Measurements from ENCODE around the gene RFTN1.
A peak's percentile ranks its signal among the peaks of the same experiment; 100 is the strongest.

RFTN1 gene

DNA sequence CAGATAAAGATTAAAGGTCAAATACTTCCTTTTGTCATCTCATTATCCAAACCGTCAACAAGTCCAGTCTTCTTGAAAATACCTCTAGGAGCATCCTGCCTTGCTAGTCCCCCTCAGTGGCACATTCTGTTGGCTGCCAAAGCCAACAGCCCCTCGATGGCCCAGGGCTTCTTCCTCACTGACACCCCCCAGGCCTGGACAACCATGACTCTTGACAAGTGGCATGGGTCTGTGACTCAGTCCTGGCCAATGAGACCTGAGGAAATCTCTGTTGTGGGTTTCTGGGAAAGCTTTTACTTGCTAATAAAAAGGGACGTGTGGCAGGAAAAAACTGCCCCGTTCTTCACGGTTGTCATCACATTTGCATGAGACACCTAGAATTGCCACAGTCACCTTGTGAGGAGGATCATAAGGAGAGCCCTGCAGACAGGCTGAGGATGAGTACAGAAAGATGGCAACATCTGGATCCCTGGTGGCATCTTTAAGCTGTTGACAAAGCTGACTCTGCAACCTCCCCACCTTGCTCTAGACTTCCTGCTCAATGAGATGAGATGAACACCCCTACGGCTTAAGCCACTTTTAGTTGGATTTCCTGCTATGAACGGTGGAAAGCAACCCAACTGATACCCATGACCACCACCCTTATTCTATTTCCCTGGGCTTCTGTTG is 167.0 kb downstream of the RFTN1 start (continued):
- TF ChIP-seq, protein P1, sequence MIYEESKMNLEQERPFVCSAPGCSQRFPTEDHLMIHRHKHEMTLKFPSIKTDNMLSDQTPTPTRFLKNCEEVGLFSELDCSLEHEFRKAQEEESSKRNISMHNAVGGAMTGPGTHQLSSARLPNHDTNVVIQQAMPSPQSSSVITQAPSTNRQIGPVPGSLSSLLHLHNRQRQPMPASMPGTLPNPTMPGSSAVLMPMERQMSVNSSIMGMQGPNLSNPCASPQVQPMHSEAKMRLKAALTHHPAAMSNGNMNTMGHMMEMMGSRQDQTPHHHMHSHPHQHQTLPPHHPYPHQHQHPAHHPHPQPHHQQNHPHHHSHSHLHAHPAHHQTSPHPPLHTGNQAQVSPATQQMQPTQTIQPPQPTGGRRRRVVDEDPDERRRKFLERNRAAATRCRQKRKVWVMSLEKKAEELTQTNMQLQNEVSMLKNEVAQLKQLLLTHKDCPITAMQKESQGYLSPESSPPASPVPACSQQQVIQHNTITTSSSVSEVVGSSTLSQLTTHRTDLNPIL (CRISPR knock-in tag; IDR thresholded peaks at IDR 0.05; ENCODE audit: low read depth) = no peak
- TF ChIP-seq ZFP3 (CRISPR knock-in tag; IDR thresholded peaks at IDR 0.05) = no peak
- TF ChIP-seq SNAI2 (CRISPR knock-in tag; IDR thresholded peaks at IDR 0.05) = no peak
- no peak for TF ChIP-seq ZFP30 (CRISPR knock-in tag; IDR thresholded peaks at IDR 0.05)

DNA sequence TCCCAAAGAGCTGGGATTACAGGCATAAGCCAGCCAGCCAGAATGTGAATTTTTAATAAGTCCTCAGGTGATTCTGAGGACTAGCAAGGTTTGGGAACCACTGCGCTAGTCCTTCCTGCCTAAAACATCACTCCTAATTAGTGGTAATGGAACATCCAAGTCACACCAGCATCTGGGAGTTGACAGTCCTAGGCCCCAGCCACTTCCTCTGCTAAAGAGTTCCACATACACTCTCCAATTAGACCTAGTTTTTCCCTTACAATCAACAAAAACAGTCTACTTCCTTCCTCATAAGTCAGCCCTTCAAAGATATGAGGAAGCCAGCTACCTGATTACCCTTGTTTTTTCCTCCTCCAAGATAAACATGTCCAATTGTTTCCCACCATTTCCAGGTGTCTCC is 170.4 kb downstream of the RFTN1 start:
- no peak for ATAC-seq
- TF ChIP-seq PPARA (CRISPR knock-in tag; IDR thresholded peaks at IDR 0.05; ENCODE audit: borderline replicate concordance) (no peak), BACH2 (CRISPR knock-in tag; IDR thresholded peaks at IDR 0.05; ENCODE audit: borderline replicate concordance) (no peak), ZFP3 (CRISPR knock-in tag; IDR thresholded peaks at IDR 0.05) (no peak), TCF4 (CRISPR knock-in tag; IDR thresholded peaks at IDR 0.05; ENCODE audit: borderline replicate concordance) (no peak), ISL1 (CRISPR knock-in tag; IDR thresholded peaks at IDR 0.05) (no peak)

DNA sequence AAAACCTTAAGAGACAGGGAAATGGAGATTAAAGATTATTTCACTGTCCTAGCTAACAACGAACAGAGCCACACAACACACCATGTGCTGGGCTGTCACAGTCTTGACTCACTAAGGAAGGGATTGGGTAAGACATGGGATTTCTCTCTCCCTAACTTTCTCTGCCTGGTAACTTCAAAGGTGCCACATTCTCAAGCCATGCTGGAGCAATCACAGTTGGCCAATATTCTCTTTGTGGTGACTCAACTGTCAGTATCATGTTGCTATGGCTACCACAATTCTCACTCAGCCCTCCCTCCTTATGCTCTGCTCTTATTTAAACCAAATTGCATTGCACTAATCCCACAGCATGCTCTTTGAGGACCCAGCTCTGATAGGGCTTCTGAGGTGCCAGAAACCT is 174.5 kb downstream of the RFTN1 start:
- ATAC-seq = peak; percentile 94
- TF ChIP-seq ZFP3 (CRISPR knock-in tag; IDR thresholded peaks at IDR 0.05) (no peak), ZFP30 (CRISPR knock-in tag; IDR thresholded peaks at IDR 0.05) (no peak), RARB (CRISPR knock-in tag; IDR thresholded peaks at IDR 0.05) (no peak), ESRRG (CRISPR knock-in tag; IDR thresholded peaks at IDR 0.05) (no peak)
- TF ChIP-seq, protein P2, sequence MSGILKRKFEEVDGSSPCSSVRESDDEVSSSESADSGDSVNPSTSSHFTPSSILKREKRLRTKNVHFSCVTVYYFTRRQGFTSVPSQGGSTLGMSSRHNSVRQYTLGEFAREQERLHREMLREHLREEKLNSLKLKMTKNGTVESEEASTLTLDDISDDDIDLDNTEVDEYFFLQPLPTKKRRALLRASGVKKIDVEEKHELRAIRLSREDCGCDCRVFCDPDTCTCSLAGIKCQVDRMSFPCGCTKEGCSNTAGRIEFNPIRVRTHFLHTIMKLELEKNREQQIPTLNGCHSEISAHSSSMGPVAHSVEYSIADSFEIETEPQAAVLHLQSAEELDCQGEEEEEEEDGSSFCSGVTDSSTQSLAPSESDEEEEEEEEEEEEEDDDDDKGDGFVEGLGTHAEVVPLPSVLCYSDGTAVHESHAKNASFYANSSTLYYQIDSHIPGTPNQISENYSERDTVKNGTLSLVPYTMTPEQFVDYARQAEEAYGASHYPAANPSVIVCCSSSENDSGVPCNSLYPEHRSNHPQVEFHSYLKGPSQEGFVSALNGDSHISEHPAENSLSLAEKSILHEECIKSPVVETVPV (CRISPR knock-in tag; IDR thresholded peaks at IDR 0.05) = no peak

DNA sequence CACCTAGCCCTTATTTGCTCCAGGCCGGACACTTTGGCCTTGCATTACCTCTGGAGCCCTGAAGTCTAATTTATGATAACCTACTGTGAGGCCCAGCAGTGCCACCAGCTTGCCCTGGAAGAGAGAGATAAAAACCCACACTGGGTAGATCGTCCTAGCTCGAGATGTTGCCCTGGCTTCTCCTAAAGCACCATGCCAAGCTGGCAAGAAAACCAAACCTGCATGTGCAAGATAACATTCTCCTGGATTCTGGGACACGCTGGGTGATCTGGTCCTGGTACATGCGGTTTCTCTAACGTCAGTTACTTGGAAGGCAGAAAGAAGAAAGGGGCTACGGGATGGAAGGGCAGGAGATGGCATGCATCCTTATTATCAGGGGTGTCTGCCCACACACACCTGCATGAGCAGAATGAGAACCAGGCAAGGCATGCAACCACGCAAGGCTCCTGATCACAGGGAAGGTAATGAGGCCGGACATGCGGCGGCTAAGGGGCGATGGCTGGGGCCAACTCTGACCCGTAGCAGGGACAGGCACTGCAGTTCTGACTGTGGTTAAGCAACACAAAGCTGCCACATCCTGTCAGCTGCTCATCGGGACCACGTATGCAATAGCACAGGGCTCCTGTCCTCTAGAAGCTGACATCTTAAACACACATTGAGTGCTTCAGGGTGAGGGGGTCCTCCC is 175.5 kb downstream of the RFTN1 start:
- TF ChIP-seq GLIS3 (CRISPR knock-in tag; IDR thresholded peaks at IDR 0.05) (no peak), ISL1 (CRISPR knock-in tag; IDR thresholded peaks at IDR 0.05) (no peak), ZNF565 (CRISPR knock-in tag; conservative IDR thresholded peaks at IDR 0.05; ENCODE audit: low read depth) (no peak), SNAI2 (CRISPR knock-in tag; IDR thresholded peaks at IDR 0.05) (no peak), BACH2 (CRISPR knock-in tag; IDR thresholded peaks at IDR 0.05; ENCODE audit: borderline replicate concordance) (no peak), ZC3H10 (CRISPR knock-in tag; IDR thresholded peaks at IDR 0.05) (no peak), ARNTL (CRISPR knock-in tag; IDR thresholded peaks at IDR 0.05; ENCODE audit: borderline replicate concordance, low read depth) (no peak), TCF4 (CRISPR knock-in tag; IDR thresholded peaks at IDR 0.05; ENCODE audit: borderline replicate concordance) (no peak), ZFP3 (CRISPR knock-in tag; IDR thresholded peaks at IDR 0.05) (no peak), TOX (CRISPR knock-in tag; IDR thresholded peaks at IDR 0.05; ENCODE audit: borderline replicate concordance) (no peak), ZNF70 (CRISPR knock-in tag; IDR thresholded peaks at IDR 0.05) (no peak), PPARA (CRISPR knock-in tag; IDR thresholded peaks at IDR 0.05; ENCODE audit: borderline replicate concordance) (no peak), OSR1 (CRISPR knock-in tag; IDR thresholded peaks at IDR 0.05) (no peak), ZNF8 (CRISPR knock-in tag; IDR thresholded peaks at IDR 0.05) (no peak), ZFP30 (CRISPR knock-in tag; IDR thresholded peaks at IDR 0.05) (no peak), RARB (CRISPR knock-in tag; IDR thresholded peaks at IDR 0.05) (no peak)
- TF ChIP-seq, protein P3, sequence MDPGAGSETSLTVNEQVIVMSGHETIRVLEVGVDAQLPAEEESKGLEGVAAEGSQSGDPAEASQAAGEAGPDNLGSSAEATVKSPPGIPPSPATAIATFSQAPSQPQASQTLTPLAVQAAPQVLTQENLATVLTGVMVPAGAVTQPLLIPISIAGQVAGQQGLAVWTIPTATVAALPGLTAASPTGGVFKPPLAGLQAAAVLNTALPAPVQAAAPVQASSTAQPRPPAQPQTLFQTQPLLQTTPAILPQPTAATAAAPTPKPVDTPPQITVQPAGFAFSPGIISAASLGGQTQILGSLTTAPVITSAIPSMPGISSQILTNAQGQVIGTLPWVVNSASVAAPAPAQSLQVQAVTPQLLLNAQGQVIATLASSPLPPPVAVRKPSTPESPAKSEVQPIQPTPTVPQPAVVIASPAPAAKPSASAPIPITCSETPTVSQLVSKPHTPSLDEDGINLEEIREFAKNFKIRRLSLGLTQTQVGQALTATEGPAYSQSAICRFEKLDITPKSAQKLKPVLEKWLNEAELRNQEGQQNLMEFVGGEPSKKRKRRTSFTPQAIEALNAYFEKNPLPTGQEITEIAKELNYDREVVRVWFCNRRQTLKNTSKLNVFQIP (CRISPR knock-in tag; IDR thresholded peaks at IDR 0.05; ENCODE audit: borderline replicate concordance, low read depth) = no peak
- TF ChIP-seq, protein P4, sequence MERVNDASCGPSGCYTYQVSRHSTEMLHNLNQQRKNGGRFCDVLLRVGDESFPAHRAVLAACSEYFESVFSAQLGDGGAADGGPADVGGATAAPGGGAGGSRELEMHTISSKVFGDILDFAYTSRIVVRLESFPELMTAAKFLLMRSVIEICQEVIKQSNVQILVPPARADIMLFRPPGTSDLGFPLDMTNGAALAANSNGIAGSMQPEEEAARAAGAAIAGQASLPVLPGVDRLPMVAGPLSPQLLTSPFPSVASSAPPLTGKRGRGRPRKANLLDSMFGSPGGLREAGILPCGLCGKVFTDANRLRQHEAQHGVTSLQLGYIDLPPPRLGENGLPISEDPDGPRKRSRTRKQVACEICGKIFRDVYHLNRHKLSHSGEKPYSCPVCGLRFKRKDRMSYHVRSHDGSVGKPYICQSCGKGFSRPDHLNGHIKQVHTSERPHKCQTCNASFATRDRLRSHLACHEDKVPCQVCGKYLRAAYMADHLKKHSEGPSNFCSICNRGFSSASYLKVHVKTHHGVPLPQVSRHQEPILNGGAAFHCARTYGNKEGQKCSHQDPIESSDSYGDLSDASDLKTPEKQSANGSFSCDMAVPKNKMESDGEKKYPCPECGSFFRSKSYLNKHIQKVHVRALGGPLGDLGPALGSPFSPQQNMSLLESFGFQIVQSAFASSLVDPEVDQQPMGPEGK (CRISPR knock-in tag; IDR thresholded peaks at IDR 0.05; ENCODE audit: borderline replicate concordance) = no peak
- TF ChIP-seq, protein P2 (CRISPR knock-in tag; IDR thresholded peaks at IDR 0.05) = no peak
- TF ChIP-seq, protein P1 (CRISPR knock-in tag; IDR thresholded peaks at IDR 0.05; ENCODE audit: low read depth) = no peak
- no peak for ATAC-seq
